ENCODE results near the gene GFAP.
"Not testable (repeated sequence)": the region's sequence is repeated elsewhere in the genome, so short reads cannot be mapped to it uniquely, and the experiment has no call there.

GRCh38 chr17:44945652-44946051 is 30.4 kb upstream of the GFAP start:
- not testable (repeated sequence) for TF ChIP-seq POLR2AphosphoS5 (IDR thresholded peaks at IDR 0.05; ENCODE audit: borderline replicate concordance, low read depth, low read length); EZH2 (IDR thresholded peaks at IDR 0.05); FOXP2 (optimal IDR thresholded peaks at IDR 0.05; ENCODE audit: control extremely low read depth, extremely low read length, insufficient read depth)
